ENCODE data around the gene PLEKHA6. TPM values are rescaled to one million over a fixed set of nuclear protein-coding genes. Genes with fewer than 3 reads are reported as not detected.

The PLEKHA6 gene
- total RNA-seq, 1 donor from 2014 or later, result 4.9 TPM

DNA sequence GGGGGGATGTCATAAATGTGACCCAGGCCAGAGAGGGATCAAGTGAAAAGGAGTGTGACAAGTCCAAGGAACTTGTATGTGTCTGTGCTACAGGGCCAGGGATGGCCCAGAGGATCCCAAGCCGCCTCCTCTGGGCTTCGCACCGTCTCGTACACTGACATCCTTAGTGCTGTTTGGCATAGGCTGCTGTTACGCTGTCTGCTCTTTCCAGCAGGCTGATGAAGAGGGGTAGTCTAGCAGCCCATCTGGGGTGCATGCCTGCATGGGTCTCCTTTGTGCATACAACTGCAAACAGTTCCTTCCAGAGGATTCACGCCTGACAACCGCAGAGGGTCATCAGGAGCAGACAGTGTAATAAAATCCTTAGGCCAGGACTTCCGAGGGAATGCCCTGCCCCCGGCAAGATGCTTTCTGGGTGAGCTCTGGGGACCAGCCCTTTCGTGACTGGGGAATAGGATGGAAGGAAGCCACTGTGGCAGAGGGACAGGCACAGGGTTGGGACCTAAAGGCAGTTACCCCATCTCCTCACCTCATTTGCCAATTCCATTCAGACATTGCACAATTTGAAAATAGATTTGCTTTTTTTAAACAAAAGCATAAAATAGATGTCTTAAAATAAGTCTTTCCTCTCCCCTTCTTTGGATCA is 139.6 kb downstream of the PLEKHA6 start:
- TF ChIP-seq, protein P1, sequence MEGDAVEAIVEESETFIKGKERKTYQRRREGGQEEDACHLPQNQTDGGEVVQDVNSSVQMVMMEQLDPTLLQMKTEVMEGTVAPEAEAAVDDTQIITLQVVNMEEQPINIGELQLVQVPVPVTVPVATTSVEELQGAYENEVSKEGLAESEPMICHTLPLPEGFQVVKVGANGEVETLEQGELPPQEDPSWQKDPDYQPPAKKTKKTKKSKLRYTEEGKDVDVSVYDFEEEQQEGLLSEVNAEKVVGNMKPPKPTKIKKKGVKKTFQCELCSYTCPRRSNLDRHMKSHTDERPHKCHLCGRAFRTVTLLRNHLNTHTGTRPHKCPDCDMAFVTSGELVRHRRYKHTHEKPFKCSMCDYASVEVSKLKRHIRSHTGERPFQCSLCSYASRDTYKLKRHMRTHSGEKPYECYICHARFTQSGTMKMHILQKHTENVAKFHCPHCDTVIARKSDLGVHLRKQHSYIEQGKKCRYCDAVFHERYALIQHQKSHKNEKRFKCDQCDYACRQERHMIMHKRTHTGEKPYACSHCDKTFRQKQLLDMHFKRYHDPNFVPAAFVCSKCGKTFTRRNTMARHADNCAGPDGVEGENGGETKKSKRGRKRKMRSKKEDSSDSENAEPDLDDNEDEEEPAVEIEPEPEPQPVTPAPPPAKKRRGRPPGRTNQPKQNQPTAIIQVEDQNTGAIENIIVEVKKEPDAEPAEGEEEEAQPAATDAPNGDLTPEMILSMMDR (IDR thresholded peaks at IDR 0.05), result no peak
- DNase-seq (ENCODE audit: low spot score in 2 of 2), result no peak
- Histone ChIP-seq H3K4me3 (no peak overlapping the region), H3K27ac (no peak overlapping the region), H3K36me3 (no peaks in the 10 kb centered on the region), H3K9me3 (no peaks in the 10 kb centered on the region), H3K27me3 (no peaks in the 10 kb centered on the region), H3K4me1 (no peaks in the 10 kb centered on the region)
- intact Hi-C loops (cut with DNase I), result no loop called here

DNA sequence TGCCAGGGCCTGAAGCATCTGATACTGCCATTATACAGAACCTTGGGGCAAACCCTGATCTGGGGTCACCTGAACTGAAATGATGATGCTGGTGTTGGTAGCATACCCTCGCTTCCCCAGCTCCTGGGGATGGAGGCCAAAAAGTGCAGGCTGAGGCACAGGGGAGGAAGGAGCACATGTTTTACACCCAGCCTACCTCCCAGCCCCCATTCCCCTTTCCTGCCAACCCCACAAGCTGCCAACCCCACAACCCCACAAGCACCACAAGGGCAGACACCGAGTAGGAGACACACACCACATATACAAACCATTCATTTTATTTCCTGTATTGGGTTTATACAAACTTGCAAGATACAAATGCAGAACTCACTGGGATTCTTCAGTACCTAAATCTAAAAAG is 141.2 kb downstream of the PLEKHA6 start:
- TF ChIP-seq, protein P1 (IDR thresholded peaks at IDR 0.05), result no peak
- Histone ChIP-seq H3K4me3 (no peak overlapping the region), H3K9me3 (no peaks in the 10 kb centered on the region), H3K27me3 (no peaks in the 10 kb centered on the region), H3K4me1 (no peaks in the 10 kb centered on the region), H3K36me3 (no peaks in the 10 kb centered on the region), H3K27ac (no peak overlapping the region)
- DNase-seq (ENCODE audit: low spot score in 2 of 2), result no peak
- intact Hi-C loops (cut with DNase I), result no loop called here

DNA sequence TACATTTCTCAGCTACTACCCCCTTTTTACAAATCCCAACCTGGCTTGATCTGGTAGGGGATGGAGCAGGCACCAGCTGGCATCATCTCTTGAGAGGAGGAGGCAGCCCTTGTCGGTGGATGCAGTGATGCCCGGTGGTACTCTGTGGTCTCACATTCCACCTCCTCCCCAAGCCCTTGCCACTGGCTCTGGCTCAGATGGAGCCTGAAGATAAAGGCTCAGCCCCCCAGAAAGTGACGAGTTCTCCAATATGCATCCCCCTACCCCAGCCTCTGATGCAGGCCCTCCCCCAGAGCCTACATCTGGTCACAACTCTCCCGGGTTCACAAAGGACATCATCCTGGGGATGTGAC is 142.1 kb downstream of the PLEKHA6 start:
- intact Hi-C loops (cut with DNase I), result no loop called here
- Histone ChIP-seq H3K4me3 (no peak overlapping the region), H3K4me1 (no peaks in the 10 kb centered on the region), H3K9me3 (no peaks in the 10 kb centered on the region), H3K36me3 (no peaks in the 10 kb centered on the region), H3K27ac (no peak overlapping the region), H3K27me3 (no peaks in the 10 kb centered on the region)
- DNase-seq (ENCODE audit: low spot score in 2 of 2), result no peak
- TF ChIP-seq, protein P1 (IDR thresholded peaks at IDR 0.05), result no peak

DNA sequence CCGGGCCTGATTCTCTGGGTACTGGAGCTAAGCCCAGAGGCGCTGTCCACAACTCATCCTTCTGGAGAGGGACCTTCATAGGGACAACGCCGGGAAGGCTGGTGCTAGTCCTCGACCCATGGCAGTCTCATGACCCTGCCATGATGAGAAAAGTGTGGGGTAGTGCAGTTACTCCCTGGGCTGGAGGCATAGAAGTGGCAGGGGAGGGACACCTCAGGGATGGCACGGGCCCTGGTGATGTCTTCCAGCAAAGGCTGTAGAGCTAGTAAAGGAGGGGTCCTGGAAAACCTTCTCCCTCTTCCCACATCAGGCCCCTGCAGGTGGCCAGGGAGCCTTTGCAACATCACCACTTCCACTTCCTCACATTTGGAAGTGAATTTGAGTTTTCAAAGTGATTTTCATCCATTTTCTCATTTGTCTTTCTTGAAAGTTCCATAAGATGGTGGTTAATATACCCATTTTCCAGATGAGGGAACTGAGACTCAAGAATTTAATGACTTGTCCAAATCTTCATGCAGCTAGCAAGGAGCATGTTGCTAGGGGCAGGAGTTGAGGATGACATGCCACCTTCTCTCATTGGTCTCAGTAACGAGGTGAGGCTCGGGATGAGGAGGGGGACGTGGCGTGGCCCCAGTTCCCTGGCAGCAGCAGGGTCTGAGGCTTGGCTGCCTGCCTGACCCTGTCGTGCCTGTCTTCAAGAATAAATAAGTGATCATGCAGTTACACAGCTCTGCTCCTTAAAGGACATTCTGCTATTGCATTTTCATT is 142.7 kb downstream of the PLEKHA6 start:
- H3K9me3 ChIP-seq, result no peaks in the 10 kb centered on the region
- intact Hi-C loops (cut with DNase I), result no loop called here
- no peak overlapping the region for H3K27ac ChIP-seq
- no peaks in the 10 kb centered on the region for H3K4me1 ChIP-seq
- H3K27me3 ChIP-seq, result no peaks in the 10 kb centered on the region
- H3K4me3 ChIP-seq, result no peak overlapping the region
- TF ChIP-seq, protein P1 (IDR thresholded peaks at IDR 0.05), result no peak
- no peaks in the 10 kb centered on the region for H3K36me3 ChIP-seq
- no peak for DNase-seq (ENCODE audit: low spot score in 2 of 2)

DNA sequence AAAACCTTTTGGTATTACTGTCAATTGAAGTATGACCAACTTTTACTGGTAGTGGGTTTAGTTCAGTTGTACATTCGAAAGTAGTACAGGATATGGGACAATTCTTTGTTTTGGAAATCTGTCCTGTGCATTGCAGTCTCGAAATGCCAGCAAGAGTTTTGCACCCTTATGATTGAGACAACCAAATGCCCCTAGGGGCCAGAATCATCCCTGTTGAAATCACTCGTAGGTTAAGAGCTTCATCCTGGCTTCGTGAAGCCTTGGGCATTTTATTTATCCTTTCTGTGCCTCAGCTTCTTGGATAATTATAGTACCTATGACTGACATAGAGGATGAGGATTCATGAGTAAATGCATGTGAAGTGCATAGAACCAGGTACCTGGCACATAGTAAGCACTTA is 143.5 kb downstream of the PLEKHA6 start:
- Histone ChIP-seq H3K9me3 (no peaks in the 10 kb centered on the region), H3K36me3 (no peaks in the 10 kb centered on the region), H3K4me3 (no peak overlapping the region), H3K27me3 (no peaks in the 10 kb centered on the region), H3K4me1 (no peaks in the 10 kb centered on the region), H3K27ac (no peak overlapping the region)
- no peak for DNase-seq (ENCODE audit: low spot score in 2 of 2)
- TF ChIP-seq, protein P1 (IDR thresholded peaks at IDR 0.05), result no peak
- intact Hi-C loops (cut with DNase I), result no loop called here

All from ascending aorta (tissue), 2 donors.